Measurements from ENCODE around the gene YTHDF1.

DNA sequence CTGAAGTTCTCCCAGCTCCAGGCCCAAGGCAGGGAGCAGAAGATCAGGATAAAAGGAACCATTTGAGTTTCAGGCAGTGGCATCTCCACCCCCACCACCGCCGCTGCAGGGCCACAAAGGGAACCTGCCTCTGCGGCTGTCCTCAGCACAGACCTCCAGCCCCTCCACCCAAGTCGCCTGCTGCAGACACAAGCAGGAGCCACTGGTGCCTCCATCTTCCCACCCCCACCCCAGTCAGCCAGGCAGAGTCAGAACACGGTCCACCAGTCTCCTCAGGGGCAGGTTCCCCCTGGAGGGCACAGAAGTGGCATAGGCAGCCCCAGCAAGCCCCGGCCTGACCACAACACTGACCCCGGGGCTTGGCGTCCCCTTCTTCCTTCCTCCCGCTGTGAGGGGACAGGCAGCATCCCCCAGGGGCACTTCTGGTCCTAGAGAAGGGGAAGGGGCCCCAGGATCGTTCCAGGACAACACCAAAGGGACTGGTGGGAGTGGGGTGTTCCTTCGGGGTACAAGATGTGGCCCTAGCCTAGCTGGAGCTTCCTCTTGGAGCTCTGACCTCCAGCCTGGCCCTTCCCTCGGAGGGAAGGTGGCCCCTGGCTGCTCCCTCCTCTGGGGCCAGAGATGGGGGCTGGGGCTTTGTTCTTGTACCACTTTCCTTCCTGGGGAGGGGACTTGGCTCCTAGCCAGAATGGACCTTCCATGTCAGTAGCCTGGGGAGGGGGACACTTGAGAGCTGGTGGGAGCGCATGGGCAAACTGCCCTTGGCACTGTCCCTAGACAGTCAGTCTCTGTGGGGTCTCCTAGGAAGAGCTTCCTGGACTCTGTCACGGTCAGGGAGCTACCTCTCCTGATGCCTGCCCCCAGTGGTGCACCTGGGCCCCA, 36.0 kb downstream of the YTHDF1 start:
- no peak for TF ChIP-seq EZH2 (IDR thresholded peaks at IDR 0.05; ENCODE audit: borderline replicate concordance, insufficient read depth, low read depth, low read length, poor library complexity, severe bottlenecking)
- TF ChIP-seq, protein P1, sequence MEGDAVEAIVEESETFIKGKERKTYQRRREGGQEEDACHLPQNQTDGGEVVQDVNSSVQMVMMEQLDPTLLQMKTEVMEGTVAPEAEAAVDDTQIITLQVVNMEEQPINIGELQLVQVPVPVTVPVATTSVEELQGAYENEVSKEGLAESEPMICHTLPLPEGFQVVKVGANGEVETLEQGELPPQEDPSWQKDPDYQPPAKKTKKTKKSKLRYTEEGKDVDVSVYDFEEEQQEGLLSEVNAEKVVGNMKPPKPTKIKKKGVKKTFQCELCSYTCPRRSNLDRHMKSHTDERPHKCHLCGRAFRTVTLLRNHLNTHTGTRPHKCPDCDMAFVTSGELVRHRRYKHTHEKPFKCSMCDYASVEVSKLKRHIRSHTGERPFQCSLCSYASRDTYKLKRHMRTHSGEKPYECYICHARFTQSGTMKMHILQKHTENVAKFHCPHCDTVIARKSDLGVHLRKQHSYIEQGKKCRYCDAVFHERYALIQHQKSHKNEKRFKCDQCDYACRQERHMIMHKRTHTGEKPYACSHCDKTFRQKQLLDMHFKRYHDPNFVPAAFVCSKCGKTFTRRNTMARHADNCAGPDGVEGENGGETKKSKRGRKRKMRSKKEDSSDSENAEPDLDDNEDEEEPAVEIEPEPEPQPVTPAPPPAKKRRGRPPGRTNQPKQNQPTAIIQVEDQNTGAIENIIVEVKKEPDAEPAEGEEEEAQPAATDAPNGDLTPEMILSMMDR (IDR thresholded peaks at IDR 0.05) = no peak
